SK-N-SH (cell line): ENCODE measurements around the gene ZNF777. TPM values are rescaled to one million over a fixed set of nuclear protein-coding genes. Genes with fewer than 3 reads are reported as not detected.
A peak's percentile ranks its signal among the peaks of the same experiment; 100 is the strongest.

Source experiments
- CTCF ChIA-PET: fragments of 300-600, 350-600 bp; formaldehyde crosslinking; extraction: SDS; loops from one replicate; lab custom pipeline; 2021; lab: Yijun Ruan, JAX
- POLR2A ChIA-PET: fragments of 350-600 bp; sonication (Branson Sonifier 250); formaldehyde crosslinking; extraction: SDS; loops from one replicate; lab custom pipeline; 2020; ENCODE audit warnings: antibody characterized with exemption, inconsistent platforms; lab: Yijun Ruan, JAX
- DNase-seq: peaks from one replicate; pipeline ENCODE4 v3.0.0; 2012
- H2AFZ ChIP-seq: fragments of 200-600 bp; sonication (generic); 2 replicates; pipeline ENCODE4 v1.8.1; 2016; ENCODE audit warnings: antibody characterized with exemption, mild to moderate bottlenecking, low read depth
- H3F3A ChIP-seq: fragments of 200-600 bp; sonication (generic); replicated peaks from 2 replicates; pipeline ENCODE3; 2016; ENCODE audit warnings: antibody characterized with exemption, mild to moderate bottlenecking; ENCODE audit not compliant: insufficient read depth
- H3K27ac ChIP-seq, 2 experiments: fragments of 200-500 bp in 1 of 2; fragments of 200-600 bp in 1 of 2; sonication (Bioruptor generic) in 1 of 2; sonication (generic), shearing (Covaris generic) in 1 of 2; 2 replicates each; pipeline versions ENCODE4 v1.5.1 to v1.6.1; 2014 to 2016; ENCODE audit warnings: low read depth in 2 of 2, inconsistent platforms in 1 of 2, low read length in 1 of 2, mild to moderate bottlenecking in 1 of 2, mixed read lengths in 1 of 2
- H3K27me3 ChIP-seq: fragments of 200-600 bp; sonication (generic), shearing (Covaris generic); 2 replicates; pipeline ENCODE4 v1.6.1; 2016; ENCODE audit warnings: mixed run types; ENCODE audit not compliant: insufficient read depth
- H3K36me3 ChIP-seq, 2 experiments: fragments of 200-500 bp in 1 of 2; fragments of 200-600 bp in 1 of 2; sonication (Bioruptor generic) in 1 of 2; sonication (generic) in 1 of 2; replicated peaks in 1 of 2; 2 replicates each; pipeline versions ENCODE3 to v1.5.1; 2014 to 2016; ENCODE audit warnings: low read length in 1 of 2, mild to moderate bottlenecking in 1 of 2; ENCODE audit not compliant: insufficient read depth in 2 of 2, control insufficient read depth in 1 of 2
- H3K4me1 ChIP-seq, 2 experiments: fragments of 200-500 bp in 1 of 2; fragments of 200-600 bp in 1 of 2; sonication (Bioruptor generic) in 1 of 2; sonication (generic), shearing (Covaris generic) in 1 of 2; 2 replicates each; pipeline versions ENCODE4 v1.5.1 to v1.6.1; 2014 to 2016; ENCODE audit warnings: low read depth in 1 of 2, low read length in 1 of 2, mixed run types in 1 of 2; ENCODE audit not compliant: insufficient read depth in 2 of 2, control insufficient read depth in 1 of 2
- H3K4me2 ChIP-seq: fragments of 200-600 bp; sonication (generic), shearing (Covaris generic); 2 replicates; pipeline ENCODE4 v1.6.1; 2017; ENCODE audit warnings: mixed run types
- H3K4me3 ChIP-seq, 2 experiments: fragments of 200-500 bp in 1 of 2; fragments of 200-600 bp in 1 of 2; sonication (Bioruptor generic) in 1 of 2; sonication (generic), shearing (Covaris generic) in 1 of 2; 2 replicates each; pipeline versions ENCODE4 v1.5.1 to v1.8.1; 2014 to 2016; ENCODE audit warnings: low read depth in 2 of 2, inconsistent platforms in 1 of 2, low read length in 1 of 2, mild to moderate bottlenecking in 1 of 2, mixed read lengths in 1 of 2, moderate library complexity in 1 of 2
- H3K79me2 ChIP-seq: fragments of 200-600 bp; sonication (generic); 2 replicates; pipeline ENCODE4 v1.8.1; 2017; ENCODE audit warnings: mild to moderate bottlenecking; ENCODE audit not compliant: insufficient read depth
- H3K9ac ChIP-seq: fragments of 200-600 bp; sonication (generic); 2 replicates; pipeline ENCODE4 v1.6.1; 2017; ENCODE audit warnings: mixed run types
- H3K9me2 ChIP-seq: fragments of 200-600 bp; sonication (generic); 2 replicates; pipeline ENCODE4 v1.6.1; 2017; ENCODE audit warnings: mixed run types
- H3K9me3 ChIP-seq: fragments of 200-600 bp; sonication (generic); 2 replicates; pipeline ENCODE4 v1.6.1; 2017; ENCODE audit warnings: mixed run types, mild to moderate bottlenecking, moderate library complexity
- H4K20me1 ChIP-seq: fragments of 200-600 bp; sonication (generic); 2 replicates; pipeline ENCODE4 v1.6.1; 2017; ENCODE audit warnings: mild to moderate bottlenecking, mixed run types; ENCODE audit not compliant: insufficient read depth
- CTCF ChIP-seq: fragments of 200-600 bp; sonication (generic); IDR thresholded peaks from 2 replicates; pipeline ENCODE4 v1.6.1; 2017; ENCODE audit warnings: antibody characterized with exemption, mild to moderate bottlenecking, moderate library complexity
- EP300 ChIP-seq, 2 experiments: IDR thresholded peaks; 2 replicates each; pipeline versions ENCODE4 v1.4.0 to v1.6.1; 2012; ENCODE audit warnings: borderline replicate concordance in 1 of 2, low read depth in 1 of 2, low read length in 1 of 2
- EZH2phosphoT487 ChIP-seq: fragments of 200-600 bp; sonication (generic); IDR thresholded peaks from 2 replicates; pipeline ENCODE4 v1.6.1; 2017; ENCODE audit warnings: low read depth, mixed run types, mild to moderate bottlenecking, antibody characterized with exemption, moderate library complexity, borderline replicate concordance
- FOSL2 ChIP-seq: IDR thresholded peaks from 2 replicates; pipeline ENCODE4 v1.4.0; 2012; ENCODE audit warnings: low read depth, mild to moderate bottlenecking, moderate library complexity, borderline replicate concordance
- FOXJ3 ChIP-seq: sonication (generic); formaldehyde crosslinking; IDR thresholded peaks from 2 replicates; pipeline ENCODE4 v1.5.1; 2020; ENCODE audit warnings: mild to moderate bottlenecking, missing genetic modification reagents
- GABPA ChIP-seq: IDR thresholded peaks from 2 replicates; pipeline ENCODE4 v1.4.0; 2012; ENCODE audit warnings: low read depth, mild to moderate bottlenecking
- IRF3 ChIP-seq: fragments of 150-350 bp; IDR thresholded peaks from 2 replicates; pipeline ENCODE4 v1.6.1; 2016; ENCODE audit warnings: mild to moderate bottlenecking, low read depth, low read length
- MAX ChIP-seq: IDR thresholded peaks from 2 replicates; pipeline ENCODE4 v1.4.0; 2012; ENCODE audit warnings: low read depth
- NFIC ChIP-seq: IDR thresholded peaks from 2 replicates; pipeline ENCODE4 v1.4.0; 2012; ENCODE audit warnings: borderline replicate concordance
- PBX3 ChIP-seq: IDR thresholded peaks from 2 replicates; pipeline ENCODE4; 2012
- POLR2AphosphoS5 ChIP-seq: IDR thresholded peaks from 2 replicates; pipeline ENCODE4 v1.6.1; 2012; ENCODE audit warnings: low read depth, low read length
- RAD21 ChIP-seq: IDR thresholded peaks from 2 replicates; pipeline ENCODE4 v1.6.1; 2012; ENCODE audit warnings: mild to moderate bottlenecking, low read length
- RCOR1 ChIP-seq: fragments of 150-350 bp; IDR thresholded peaks from 2 replicates; pipeline ENCODE4 v1.6.1; 2017; ENCODE audit warnings: antibody characterized with exemption, low read length
- REST ChIP-seq: IDR thresholded peaks from 2 replicates; pipeline ENCODE4 v1.6.1; 2012; ENCODE audit warnings: mild to moderate bottlenecking, low read depth, low read length, moderate library complexity
- RFX5 ChIP-seq: IDR thresholded peaks from 2 replicates; pipeline ENCODE4 v1.6.1; 2012; ENCODE audit warnings: mild to moderate bottlenecking, improper control_type of control experiment, low read length
- SIN3A ChIP-seq: IDR thresholded peaks from 2 replicates; pipeline ENCODE4 v1.6.1; 2012; ENCODE audit warnings: low read depth, mild to moderate bottlenecking, low read length, moderate library complexity, borderline replicate concordance
- SMC3 ChIP-seq: IDR thresholded peaks from 2 replicates; pipeline ENCODE4 v1.6.1; 2012; ENCODE audit warnings: low read depth, low read length, improper control_type of control experiment
- TAF1 ChIP-seq: IDR thresholded peaks from 2 replicates; pipeline ENCODE4 v1.6.1; 2012; ENCODE audit warnings: low read depth, mild to moderate bottlenecking, low read length, moderate library complexity, borderline replicate concordance
- TCF12 ChIP-seq: IDR thresholded peaks from 2 replicates; pipeline ENCODE4 v1.4.0; 2012
- TEAD4 ChIP-seq: IDR thresholded peaks from 2 replicates; pipeline ENCODE4 v1.4.0; 2012; ENCODE audit warnings: mild to moderate bottlenecking, borderline replicate concordance; ENCODE audit not compliant: insufficient read depth
- USF1 ChIP-seq: IDR thresholded peaks from 2 replicates; pipeline ENCODE4 v1.4.0; 2012; ENCODE audit warnings: low read depth, borderline replicate concordance
- USF2 ChIP-seq: fragments of 150-350 bp; IDR thresholded peaks from 2 replicates; pipeline ENCODE4 v1.6.1; 2017; ENCODE audit warnings: antibody characterized with exemption, low read length, low read depth, borderline replicate concordance
- WGBS: methylation state at CpG from one replicate; pipeline ENCODE4 v1.1.6; 2017; ENCODE audit warnings: low lambda C conversion rate; 5-methylcytosine and 5-hydroxymethylcytosine counted together
- polyA plus RNA-seq, 3 experiments: library from polyadenylated mRNA; depleted of rRNA; stranded (reverse); fragments of >200 nt; gene quantifications; 2 replicates each; pipeline ENCODE4 v1.2.3, GENCODE V29; 2012

Gene ZNF777
- polyA plus RNA-seq, 1 of the 3 experiments (the other 2 are of a cell fraction), result 6.2 TPM

- Histone ChIP-seq H3K27me3 (no peaks in the 10 kb centered on the region), H3K9me3 (no peaks in the 10 kb centered on the region), H3K4me2 (peak within 1 kb of the TSS; percentile 91), H3K79me2 (peaks cover 27% of the 10 kb centered on the region), H2AFZ (peak within 1 kb of the TSS; percentile 83), H3F3A (peaks cover 5% of the 10 kb centered on the region), H3K9me2 (no peaks in the 10 kb centered on the region), H3K4me1 (peaks cover 10 to 12% of the 10 kb centered on the region in 2 experiments), H3K27ac (peak within 1 kb of the TSS; percentile 56 to 71), H4K20me1 (peaks cover 18% of the 10 kb centered on the region), H3K36me3 (peaks cover 15 to 17% of the 10 kb centered on the region in 2 experiments), H3K9ac (peak within 1 kb of the TSS; percentile 80), H3K4me3 (peak within 1 kb of the TSS; percentile 93 to 97)
- ChIA-PET POLR2A (no interaction called here), CTCF (no interaction called here)
- DNase-seq, result peak; percentile 99
- 1% methylated on average over 24 of the region's 109 CpGs for WGBS
- TF ChIP-seq CTCF, result peak; percentile 39; the same call in 1 of the 2 replicates
- TF ChIP-seq NFIC, result no peak
- TF ChIP-seq TCF12, result no peak
- TF ChIP-seq REST, result 0 out of 2 replicates have a peak, but pooled peaks have one; percentile 75
- TF ChIP-seq USF2, result no peak
- TF ChIP-seq GABPA, result no peak
- TF ChIP-seq IRF3, result no peak
- no peak for TF ChIP-seq FOSL2
- no peak for TF ChIP-seq RFX5
- peak; percentile 68; the same call in 1 of the 2 replicates for TF ChIP-seq SIN3A
- peak; percentile 69 for TF ChIP-seq RAD21
- peak; percentile 43; the same call in 1 of the 2 replicates for TF ChIP-seq POLR2AphosphoS5
- TF ChIP-seq TAF1, result 0 out of 2 replicates have a peak, but pooled peaks have one; percentile 61
- TF ChIP-seq FOXJ3 (CRISPR knock-in tag), result no peak
- no peak for TF ChIP-seq TEAD4
- TF ChIP-seq USF1, result no peak
- TF ChIP-seq EP300 (IDR thresholded peaks at IDR 0.05; ENCODE audit: borderline replicate concordance in 1 of 2, low read depth in 1 of 2, low read length in 1 of 2), result no peak
- peak; percentile 52; the same call in 1 of the 2 replicates for TF ChIP-seq RCOR1
- TF ChIP-seq EZH2phosphoT487, result no peak
- TF ChIP-seq MAX, result 0 out of 2 replicates have a peak, but pooled peaks have one; percentile 54
- TF ChIP-seq PBX3, result no peak
- TF ChIP-seq SMC3, result peak; percentile 60
Observed at GRCh38 chr7:149497467-149498261, 36.8 kb upstream of the ZNF777 start, which contains the start of gene ZNF746. ZNF746 (minus strand) TSS chr7:149497809; CDS start chr7:149497536, 273 bp downstream.
